CD4-positive, alpha-beta T cell (primary cell): Measurements from ENCODE around the gene DLEU7. TPM values are rescaled to one million over a fixed set of nuclear protein-coding genes. Genes with fewer than 3 reads are reported as not detected.

Experiments used
- ATAC-seq: fragments of 200-7000 bp; cut with Tn5 transposase; one replicate; pipeline ENCODE4 v1.10.0; 2022; ENCODE audit warnings: mild to moderate bottlenecking; ENCODE audit not compliant: poor library complexity
- CTCF ChIA-PET: fragments of 350-600 bp; sonication (Branson Sonifier 250); formaldehyde crosslinking; loops from one replicate; lab custom pipeline; 2021; ENCODE audit warnings: antibody characterized with exemption, inconsistent platforms; lab: Charles Lee
- POLR2A ChIA-PET: fragments of 350-600 bp; sonication (Branson Sonifier 250); formaldehyde crosslinking; loops from one replicate; lab custom pipeline; 2021; ENCODE audit warnings: antibody characterized with exemption, inconsistent platforms; lab: Charles Lee
- DNase-seq, 14 experiments: peaks; one replicate each; pipeline ENCODE4 v3.0.0-alpha.2; 2013 to 2020; ENCODE audit warnings: mixed read lengths in 2 of 14
- H3K27ac ChIP-seq, 2 donors: one replicate each; pipeline versions ENCODE4 v1.5.1 to v1.7.0; 2013; ENCODE audit warnings: low read length in 2 of 2, low read depth in 1 of 2, mild to moderate bottlenecking in 1 of 2
- H3K27me3 ChIP-seq, 2 experiments: 1 replicate in 1 of 2; 2 replicates in 1 of 2; pipeline versions ENCODE4 v1.6.1 to v1.7.0; 2013; ENCODE audit warnings: low read length in 2 of 2, control low read depth in 1 of 2, mild to moderate bottlenecking in 1 of 2, moderate library complexity in 1 of 2; ENCODE audit not compliant: insufficient read depth in 2 of 2, control insufficient read depth in 1 of 2
- H3K36me3 ChIP-seq: one replicate; pipeline ENCODE4 v1.6.1; 2013; ENCODE audit warnings: low read length, control low read depth; ENCODE audit not compliant: insufficient read depth
- H3K4me1 ChIP-seq: one replicate; pipeline ENCODE4 v1.6.1; 2013; ENCODE audit warnings: low read length, control low read depth; ENCODE audit not compliant: insufficient read depth
- H3K4me3 ChIP-seq: one replicate; pipeline ENCODE4 v1.5.1; 2013; ENCODE audit warnings: mild to moderate bottlenecking, low read length, moderate library complexity
- H3K9me3 ChIP-seq, 2 experiments: 1 replicate in 1 of 2; 2 replicates in 1 of 2; pipeline versions ENCODE4 v1.6.1 to v1.7.0; 2013; ENCODE audit warnings: low read length in 2 of 2, mild to moderate bottlenecking in 2 of 2, control low read depth in 1 of 2, moderate library complexity in 1 of 2; ENCODE audit not compliant: control insufficient read depth in 1 of 2, insufficient read depth in 1 of 2
- H3K27ac Mint-ChIP-seq: one replicate; pipeline ENCODE4 v1.8.0; 2020; ENCODE audit warnings: mixed read lengths
- H3K27me3 Mint-ChIP-seq: one replicate; pipeline ENCODE4 v1.8.0; 2021; ENCODE audit warnings: mixed read lengths
- H3K36me3 Mint-ChIP-seq: one replicate; pipeline ENCODE4 v1.8.0; 2021; ENCODE audit warnings: low read depth, mixed read lengths
- H3K4me1 Mint-ChIP-seq: one replicate; pipeline ENCODE4 v1.8.0; 2021; ENCODE audit warnings: low read depth, mixed read lengths
- H3K4me3 Mint-ChIP-seq: one replicate; pipeline ENCODE4 v1.8.0; 2020; ENCODE audit warnings: mild to moderate bottlenecking, mixed read lengths
- H3K9me3 Mint-ChIP-seq: one replicate; pipeline ENCODE4 v1.8.0; 2020; ENCODE audit warnings: mixed read lengths
- CTCF ChIP-seq: fragments of 200-600 bp; IDR thresholded peaks from one replicate; pipeline ENCODE4 v1.8.0; 2022; ENCODE audit warnings: antibody characterized with exemption, mild to moderate bottlenecking
- intact Hi-C, 2 experiments: fragments of 100-400 bp; cut with DNase I in 1 of 2; cut with micrococcal nuclease in 1 of 2; formaldehyde crosslinking; loops; one replicate each; pipeline versions ENCODE4 v1.15.1 to v1.9.0; 2023 to 2025; cut with DNase I, micrococcal nuclease
- total RNA-seq, 174 experiments: library from RNA in 2 of 174; stranded (reverse) in 2 of 174; gene quantifications; one replicate each; pipeline ENCODE4 v1.2.3 and lab custom pipeline; 2021 to 2026

The DLEU7 gene
- total RNA-seq, 2 experiments from 2014 or later: not detected

GRCh38 chr13:50780201-50781015 is 63.1 kb downstream of the DLEU7 start:
- H3K27ac Mint-ChIP-seq: no peak overlapping the region
- no peak for TF ChIP-seq CTCF
- Histone ChIP-seq H3K36me3 (no peaks in the 10 kb centered on the region), H3K4me3 (no peak overlapping the region), H3K4me1 (no peaks in the 10 kb centered on the region), H3K27me3 (no peaks in the 10 kb centered on the region), H3K27ac (no peak overlapping the region), H3K9me3 (peaks cover 0 to 2% of the 10 kb centered on the region in 2 experiments)
- ATAC-seq (no peak), DNase-seq (no peak)
- intact Hi-C loops: no loop called here
- H3K36me3 Mint-ChIP-seq: no peaks in the 10 kb centered on the region
- H3K4me3 Mint-ChIP-seq: no peak overlapping the region
- H3K4me1 Mint-ChIP-seq: no peaks in the 10 kb centered on the region
- ChIA-PET POLR2A (no interaction called here), CTCF (no interaction called here)
- H3K9me3 Mint-ChIP-seq: peaks cover 4% of the 10 kb centered on the region
- H3K27me3 Mint-ChIP-seq: peaks cover 19% of the 10 kb centered on the region

- DNase-seq (no peak), ATAC-seq (no peak)
- CTCF ChIA-PET: no interaction called here
- Histone ChIP-seq H3K4me1 (no peaks in the 10 kb centered on the region), H3K9me3 (peaks cover 0 to 7% of the 10 kb centered on the region in 2 experiments), H3K36me3 (no peaks in the 10 kb centered on the region), H3K4me3 (no peak overlapping the region), H3K27ac (no peak overlapping the region), H3K27me3 (no peaks in the 10 kb centered on the region)
- intact Hi-C loops: no loop called here
- no peaks in the 10 kb centered on the region for H3K36me3 Mint-ChIP-seq
- POLR2A ChIA-PET: no interaction called here
- no peak overlapping the region for H3K4me3 Mint-ChIP-seq
- H3K9me3 Mint-ChIP-seq: peaks cover 4% of the 10 kb centered on the region
- no peak overlapping the region for H3K27ac Mint-ChIP-seq
- peaks cover 19% of the 10 kb centered on the region for H3K27me3 Mint-ChIP-seq
- H3K4me1 Mint-ChIP-seq: no peaks in the 10 kb centered on the region
- TF ChIP-seq CTCF: no peak
Measured at GRCh38 chr13:50779443-50780200, 63.9 kb downstream of the DLEU7 start.

Other genes starting within 250 kb of the DLEU7 start
- gene RNASEH2B, start 66.1 kb upstream of the DLEU7 start, total RNA-seq: 10 to 100 TPM; 68.4 to 74.6 TPM